CD4-positive, alpha-beta T cell treated with Interferon alpha-2 for 1 hour (primary cell): ENCODE results near the gene ZNF592.

Experiments
- DNase-seq, 2 donors: peaks; one replicate each; pipeline ENCODE4 v3.0.0-alpha.2; 2020 to 2022

Gene ZNF592

GRCh38 chr15:84748274-84749110, at the start of gene ZNF592:
Gene ZNF592 (plus strand): TSS chr15:84748592. CDS start chr15:84782676, 34,084 bp downstream.
- DNase-seq = peak; percentile 80 to 89

- no peak for DNase-seq
Observed at GRCh38 chr15:84699538-84700191, 48.7 kb upstream of the ZNF592 start.

GRCh38 chr15:84702961-84703482, 45.4 kb upstream of the ZNF592 start:
- DNase-seq = no peak

GRCh38 chr15:84703808-84704207, 44.6 kb upstream of the ZNF592 start:
- DNase-seq = no peak

- no peak for DNase-seq
Observed at GRCh38 chr15:84714372-84714771, 34.0 kb upstream of the ZNF592 start.

GRCh38 chr15:84714821-84715220, 33.6 kb upstream of the ZNF592 start:
- no peak for DNase-seq

- DNase-seq = peak in 1 of 2 donors; percentile 29
Observed at GRCh38 chr15:84715441-84716035, 32.9 kb upstream of the ZNF592 start.

- peak; percentile 91 to 93 for DNase-seq
Observed at GRCh38 chr15:84716036-84716732, 32.2 kb upstream of the ZNF592 start, which contains the start of gene SEC11A. Gene SEC11A (minus strand): TSS chr15:84716139. CDS start chr15:84716075, 64 bp downstream.

GRCh38 chr15:84721371-84721770, 27.0 kb upstream of the ZNF592 start:
- DNase-seq = peak in 1 of 2 donors; percentile 39

- DNase-seq = no peak
Observed at GRCh38 chr15:84722628-84723027, 25.8 kb upstream of the ZNF592 start.

- peak; percentile 57 to 59 for DNase-seq
Observed at GRCh38 chr15:84725001-84725491, 23.3 kb upstream of the ZNF592 start.

GRCh38 chr15:84727429-84727828, 21.0 kb upstream of the ZNF592 start:
- no peak for DNase-seq

GRCh38 chr15:84731774-84732173, 16.6 kb upstream of the ZNF592 start:
- no peak for DNase-seq

- peak; percentile 78 to 83 for DNase-seq
Observed at GRCh38 chr15:84734794-84735479, 13.5 kb upstream of the ZNF592 start.

GRCh38 chr15:84735480-84736061, 12.8 kb upstream of the ZNF592 start:
- peak; percentile 10 to 28 for DNase-seq

- DNase-seq = peak; percentile 76 to 88
Observed at GRCh38 chr15:84736375-84736774, 12.0 kb upstream of the ZNF592 start.

- no peak for DNase-seq
Observed at GRCh38 chr15:84737005-84737404, 11.4 kb upstream of the ZNF592 start.

GRCh38 chr15:84740691-84741090, 7.7 kb upstream of the ZNF592 start:
- DNase-seq = no peak

GRCh38 chr15:84741121-84741520, 7.3 kb upstream of the ZNF592 start:
- DNase-seq = no peak

GRCh38 chr15:84747416-84748273, 747 bp upstream of the ZNF592 start:
- peak; percentile 76 to 81 for DNase-seq
